Activated naive CD4-positive, alpha-beta T cell (primary cell): ENCODE data around the gene MAPT.
"Not testable (repeated sequence)": the region's sequence is repeated elsewhere in the genome, so short reads cannot be mapped to it uniquely, and the experiment has no call there.

Experiments used
- DNase-seq, 4 experiments: peaks; one replicate each; lab custom pipeline; 2025; lab: John Stamatoyannopoulos, UW

The MAPT gene

DNA sequence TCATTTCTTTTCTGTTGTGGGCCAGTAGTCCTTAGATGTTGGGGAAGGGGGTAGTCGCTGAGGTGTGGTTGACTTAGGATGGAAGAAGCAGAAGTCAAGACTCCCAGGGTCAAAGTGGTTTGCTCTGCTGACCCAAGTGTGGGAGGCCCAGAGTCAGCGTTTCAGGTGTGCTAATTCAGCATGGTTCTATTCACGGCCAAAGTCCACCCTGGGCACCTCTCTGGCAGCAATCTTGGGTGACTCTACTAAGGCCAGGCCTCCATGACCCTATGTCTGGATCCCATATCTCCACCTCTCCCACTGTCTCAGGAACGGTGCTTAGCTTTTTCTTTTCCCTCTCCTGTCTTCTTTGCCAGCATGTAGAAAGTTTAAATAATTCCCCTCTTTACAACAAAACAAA is 32.9 kb downstream of the MAPT start:
- DNase-seq, result no peak

DNA sequence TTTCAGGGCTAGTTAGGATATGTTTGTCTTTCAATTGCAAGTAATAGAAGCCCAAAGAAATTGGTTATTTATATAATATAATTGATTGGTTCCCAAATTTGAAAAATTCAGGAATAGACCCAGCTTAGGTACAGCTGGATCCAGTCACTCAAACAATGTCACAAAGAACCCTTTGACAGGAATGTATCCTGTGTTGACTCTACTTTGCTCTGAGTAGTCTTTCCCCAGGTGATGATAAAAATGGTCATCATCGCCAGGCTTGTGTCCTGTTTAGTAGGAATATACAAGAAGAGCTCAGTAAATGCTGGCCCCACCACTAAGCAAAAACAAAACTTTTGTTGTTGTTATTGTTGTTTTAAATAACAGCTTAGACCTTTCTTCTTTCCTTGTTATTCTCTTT is 35.0 kb downstream of the MAPT start:
- no peak for DNase-seq

GRCh38 chr17:45930420-45930951 is 36.1 kb downstream of the MAPT start:
- no peak for DNase-seq

GRCh38 chr17:45931677-45932076 is 37.3 kb downstream of the MAPT start:
- no peak for DNase-seq

- no peak for DNase-seq
Measured at GRCh38 chr17:45934044-45934979, 40.0 kb downstream of the MAPT start.

DNA sequence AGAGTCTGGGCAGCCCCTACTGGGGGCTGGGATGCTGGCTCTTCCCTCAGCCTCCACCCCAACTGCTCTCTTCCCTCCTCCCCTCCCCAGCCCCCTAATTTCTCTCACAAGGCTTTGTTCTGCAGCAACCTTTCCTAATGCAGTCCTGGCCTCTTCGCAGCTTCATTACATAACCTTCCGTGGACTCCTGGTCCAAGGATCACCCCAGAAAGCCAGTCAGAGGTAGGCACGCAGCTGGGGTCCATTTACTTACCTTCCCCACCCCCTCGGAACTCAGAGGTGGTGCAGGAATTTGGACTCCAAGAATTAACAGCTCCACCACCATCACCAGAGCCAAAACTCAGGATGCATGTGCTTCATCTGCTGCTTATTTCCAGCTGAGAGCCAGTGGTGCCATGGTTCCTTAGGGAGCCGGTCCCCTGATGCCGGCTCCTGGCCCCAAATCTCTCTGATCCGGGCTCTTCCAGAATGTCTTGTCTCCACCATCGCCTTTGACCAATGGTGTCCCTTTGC is 40.9 kb downstream of the MAPT start:
- no peak for DNase-seq

DNA sequence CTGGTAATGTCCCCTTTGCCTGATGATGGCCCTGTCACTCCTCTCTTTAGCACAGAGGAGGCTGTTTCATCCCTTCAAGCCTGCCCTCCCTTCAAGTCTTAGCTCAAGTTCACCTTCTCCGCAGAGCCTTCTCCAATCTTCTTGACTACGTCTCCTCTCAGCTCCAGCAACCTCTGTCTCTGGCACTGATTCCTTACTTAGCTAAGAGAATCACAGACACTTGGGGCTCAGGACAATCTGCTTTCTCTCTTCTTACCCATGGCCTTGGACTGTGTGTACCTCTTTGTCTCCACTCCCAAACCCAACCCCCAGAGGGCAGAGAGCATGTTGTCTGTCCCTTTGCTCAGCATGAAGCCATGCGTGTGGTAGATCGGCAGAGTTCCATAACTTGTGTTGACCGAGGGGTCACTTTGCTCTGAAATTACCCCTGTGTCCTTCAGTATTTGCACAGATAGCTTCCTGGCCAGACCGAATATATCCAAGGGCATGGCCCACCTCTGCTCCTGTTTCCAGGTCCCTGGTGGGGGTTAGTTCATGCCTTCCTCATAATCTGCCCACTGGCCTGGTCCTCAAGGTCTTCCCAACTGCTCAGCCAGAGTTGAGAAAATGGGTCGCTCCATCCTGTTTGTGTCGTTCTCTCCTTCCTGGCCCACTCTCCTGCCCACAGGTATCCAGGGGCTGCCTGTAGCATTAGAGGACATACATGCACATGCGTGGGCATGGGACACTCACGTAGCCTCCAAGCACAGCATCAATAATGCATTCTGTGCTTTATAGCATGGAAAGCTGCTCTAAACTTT is 41.6 kb downstream of the MAPT start:
- DNase-seq, result no peak

GRCh38 chr17:45936610-45937009 is 42.3 kb downstream of the MAPT start:
- no peak for DNase-seq

DNA sequence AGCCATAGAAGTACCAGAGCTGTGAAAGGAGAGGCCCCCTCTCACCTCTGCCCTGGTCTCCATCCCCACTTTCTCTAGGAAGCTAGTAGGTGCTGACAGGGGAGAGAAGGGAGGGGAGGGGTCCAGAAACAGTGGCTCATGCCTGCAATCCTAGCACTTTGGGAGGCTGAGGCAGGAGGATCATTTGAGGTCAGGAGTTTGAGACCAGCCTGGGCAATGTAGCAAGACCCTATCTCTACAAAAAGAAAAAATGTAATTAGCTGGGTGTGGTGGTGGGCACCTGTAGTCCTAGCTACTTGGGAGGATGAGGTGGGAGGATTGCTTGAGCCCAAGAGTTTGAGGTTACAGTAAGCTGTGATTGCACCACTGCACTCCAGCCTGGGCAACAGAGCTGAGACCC is 42.8 kb downstream of the MAPT start:
- DNase-seq, result not testable (repeated sequence)

DNA sequence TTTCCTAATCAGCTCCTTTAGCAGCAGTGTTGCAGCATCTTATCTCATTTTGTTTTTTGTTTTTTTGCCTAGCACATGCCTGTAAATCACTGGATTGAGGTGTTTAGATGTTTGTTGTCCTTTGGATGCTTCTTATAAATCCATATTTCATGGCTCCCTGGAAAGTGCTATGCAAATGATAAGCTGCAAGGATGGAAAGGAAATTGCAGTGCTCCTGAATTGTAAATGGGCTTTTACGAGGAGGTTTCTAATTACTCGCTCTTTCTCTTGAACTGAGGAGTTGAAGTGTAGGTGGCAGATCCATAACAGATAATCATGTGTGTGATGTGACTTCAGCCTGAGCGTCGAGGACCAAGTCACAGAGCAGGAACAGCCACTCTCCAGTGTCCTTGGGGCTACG is 45.0 kb downstream of the MAPT start:
- DNase-seq, result no peak

- no peak for DNase-seq
Measured at GRCh38 chr17:45940293-45940692, 45.9 kb downstream of the MAPT start.

GRCh38 chr17:45940826-45941225 is 46.5 kb downstream of the MAPT start:
- no peak for DNase-seq

DNA sequence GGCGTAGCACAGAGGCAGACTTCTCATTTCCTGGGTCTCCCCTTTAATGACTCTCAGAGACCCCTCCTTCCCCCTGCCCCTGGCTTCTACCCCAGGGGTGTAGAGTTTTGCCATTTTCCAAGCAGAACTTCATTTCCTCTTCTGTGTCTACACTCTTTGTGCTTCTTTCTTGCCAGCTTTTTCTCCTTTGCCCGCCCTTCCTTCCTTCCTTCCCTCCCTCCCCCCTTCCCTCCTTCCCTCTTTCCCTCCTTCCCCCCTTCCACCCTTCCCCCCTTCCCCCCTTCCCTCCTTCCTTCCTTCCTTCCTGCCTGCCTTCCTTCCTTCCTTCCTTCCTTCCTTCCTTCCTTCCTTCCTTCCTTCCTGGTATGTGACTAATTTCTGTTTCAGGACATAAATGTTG is 47.0 kb downstream of the MAPT start:
- DNase-seq, result no peak

DNA sequence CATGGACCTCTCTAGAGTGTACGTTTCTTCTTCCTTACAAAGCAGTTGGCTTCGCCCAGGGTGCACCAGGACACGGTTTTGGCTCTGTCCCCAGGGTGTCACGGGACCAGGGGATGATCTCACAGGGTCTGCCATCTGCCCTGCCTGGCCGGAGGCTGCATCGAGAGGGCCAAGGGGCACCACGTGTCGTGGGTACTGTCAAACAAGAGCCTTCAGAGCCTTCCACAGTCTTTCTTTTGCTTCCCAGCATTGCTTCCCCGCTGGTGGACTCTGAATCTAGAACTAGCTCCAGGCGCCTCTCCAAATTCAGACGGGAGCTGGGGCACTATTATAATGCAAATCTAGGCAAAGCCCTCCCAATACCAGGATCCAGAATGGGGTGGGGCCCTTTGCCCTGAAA is 47.9 kb downstream of the MAPT start:
- no peak for DNase-seq

- DNase-seq, result no peak
Measured at GRCh38 chr17:45946841-45947256, 52.5 kb downstream of the MAPT start.

DNA sequence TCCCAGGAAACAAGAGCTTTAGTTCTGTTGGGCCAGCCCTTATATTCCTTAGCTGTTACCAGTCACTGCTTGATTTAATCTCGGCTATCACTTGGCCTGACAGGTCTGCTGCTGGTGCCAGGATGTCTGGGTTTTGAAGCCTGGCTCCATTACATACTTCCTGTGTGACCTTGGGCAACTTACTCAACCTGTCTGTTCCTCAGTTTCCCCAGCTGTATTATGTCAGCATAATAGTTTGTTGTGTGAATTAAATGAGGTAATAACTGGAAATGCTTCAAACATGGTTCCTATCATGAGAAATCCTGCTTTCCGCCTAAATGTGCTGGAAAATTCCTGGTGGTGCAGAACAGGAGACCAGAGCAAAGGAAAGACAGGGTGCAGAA is 54.1 kb downstream of the MAPT start:
- no peak for DNase-seq

GRCh38 chr17:45948881-45949624 is 54.7 kb downstream of the MAPT start:
- peak; percentile 9 to 42 (median 32) for DNase-seq

DNA sequence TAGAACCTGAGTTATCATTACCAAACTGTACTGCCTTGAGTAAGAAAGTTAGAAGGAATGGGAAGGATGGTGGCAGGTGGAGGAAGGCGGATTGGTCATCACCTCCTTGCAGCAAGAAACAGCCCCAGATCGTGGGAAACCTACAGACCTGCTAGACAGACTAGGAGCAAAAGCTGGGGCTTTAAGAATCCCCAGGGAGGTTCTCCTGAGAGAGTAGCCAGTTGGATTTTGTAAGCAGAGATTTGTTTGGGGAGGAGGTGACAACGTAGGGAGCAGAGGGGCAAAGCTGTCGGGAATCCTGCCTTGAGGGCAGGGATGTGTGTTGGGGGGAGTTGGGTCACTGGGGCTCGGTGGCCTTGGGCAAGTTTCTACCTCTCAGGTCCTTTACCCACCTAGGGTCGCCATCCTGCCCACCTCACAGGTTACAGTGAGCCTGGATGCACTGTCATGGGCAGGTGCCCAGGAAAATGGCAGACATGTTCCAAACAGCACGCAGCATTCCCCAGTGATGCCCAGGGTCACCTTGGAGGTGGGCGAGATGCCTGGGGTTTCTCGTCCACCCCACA is 55.5 kb downstream of the MAPT start:
- no peak for DNase-seq

DNA sequence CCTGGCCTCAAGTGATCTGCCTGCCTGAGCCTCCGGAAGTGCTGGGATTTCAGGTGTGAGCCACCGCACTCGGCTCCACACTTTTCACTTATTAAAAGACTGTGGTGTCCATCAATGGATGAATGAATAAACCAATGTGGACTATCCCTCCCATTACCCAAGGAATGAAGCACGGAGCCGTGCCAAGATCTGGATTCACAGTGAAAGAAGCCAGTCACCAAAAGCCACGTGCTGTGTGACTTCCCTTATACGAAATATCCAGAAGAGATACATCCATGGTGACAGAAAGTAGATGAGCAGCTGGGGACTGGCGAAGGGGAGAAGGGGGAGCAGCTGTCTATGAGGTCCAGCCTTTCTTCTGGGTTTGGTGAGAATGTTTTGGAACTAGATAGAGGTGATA is 56.5 kb downstream of the MAPT start:
- no peak for DNase-seq

DNA sequence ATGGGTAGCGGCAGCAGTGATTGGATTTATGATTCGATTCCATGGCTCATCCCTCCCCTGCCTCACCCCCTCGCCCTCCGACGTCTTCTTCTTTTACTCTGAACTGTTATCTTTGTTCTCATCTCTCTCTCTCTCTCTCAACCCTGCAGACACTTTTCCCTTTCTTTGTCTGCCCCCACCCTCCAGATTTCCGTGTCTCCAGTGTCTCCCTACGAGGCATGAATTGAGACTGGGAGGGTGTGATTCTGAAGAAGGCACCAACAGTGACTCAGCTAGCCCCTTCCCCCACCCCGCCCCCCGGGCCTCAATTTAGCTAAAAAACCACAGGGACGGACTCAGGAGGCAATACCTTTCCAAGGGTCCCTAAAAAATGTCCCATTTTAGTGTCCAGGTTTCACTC is 57.0 kb downstream of the MAPT start:
- no peak for DNase-seq

GRCh38 chr17:45951941-45952340 is 57.6 kb downstream of the MAPT start:
- no peak for DNase-seq
